Keratinocyte (primary cell): ENCODE measurements around the gene SMOC1. TPM values are rescaled to one million over a fixed set of nuclear protein-coding genes. Genes with fewer than 3 reads are reported as not detected.

Experiments
- DNase-seq: peaks from one replicate; pipeline ENCODE4 v3.0.0-alpha.2; 2011; ENCODE audit warnings: low read depth, missing footprints, low spot score
- FAIRE-seq: peaks from 2 replicates; lab custom pipeline; 2011; peaks lifted over from hg19 to GRCh38; lab: Jason Lieb, UNC
- H2AFZ ChIP-seq: 2 replicates; pipeline ENCODE4 v1.6.0; 2012; ENCODE audit warnings: low read length, control low read depth, inconsistent platforms; ENCODE audit not compliant: control insufficient read depth
- H3K27ac ChIP-seq: 2 replicates; pipeline ENCODE4 v1.5.1; 2011; ENCODE audit warnings: low read length; ENCODE audit not compliant: control insufficient read depth, insufficient read depth
- H3K27me3 ChIP-seq: 3 replicates; pipeline ENCODE4 v1.6.0; 2011; ENCODE audit warnings: low read length; ENCODE audit not compliant: control insufficient read depth, insufficient read depth; ENCODE audit errors: extremely low read depth
- H3K36me3 ChIP-seq, 2 experiments: 2 replicates in 1 of 2; 3 replicates in 1 of 2; pipeline ENCODE4 v1.5.1; 2011; ENCODE audit warnings: low read length in 2 of 2, mild to moderate bottlenecking in 1 of 2; ENCODE audit not compliant: control insufficient read depth in 2 of 2, insufficient read depth in 2 of 2; ENCODE audit errors: extremely low read depth in 1 of 2
- H3K4me1 ChIP-seq: 3 replicates; pipeline ENCODE4 v1.5.1; 2011; ENCODE audit warnings: low read length; ENCODE audit not compliant: control insufficient read depth, insufficient read depth; ENCODE audit errors: extremely low read depth
- H3K4me2 ChIP-seq: 3 replicates; pipeline ENCODE4 v1.6.0; 2011; ENCODE audit warnings: low read depth, low read length; ENCODE audit not compliant: control insufficient read depth, insufficient read depth; ENCODE audit errors: extremely low read depth
- H3K4me3 ChIP-seq, 3 experiments: fragments of 200-600 bp in 1 of 3; sonication (generic) in 1 of 3; 2 replicates in 2 of 3; 3 replicates in 1 of 3; pipeline ENCODE4 v1.5.1; 2011 to 2016; ENCODE audit warnings: low read length in 3 of 3, mild to moderate bottlenecking in 3 of 3, control low read depth in 2 of 3, inconsistent platforms in 1 of 3, low read depth in 1 of 3, mixed read lengths in 1 of 3, mixed run types in 1 of 3, moderate library complexity in 1 of 3; ENCODE audit not compliant: control insufficient read depth in 2 of 3, insufficient read depth in 2 of 3; ENCODE audit errors: extremely low read depth in 1 of 3
- H3K79me2 ChIP-seq: 2 replicates; pipeline ENCODE4 v1.6.0; 2012; ENCODE audit warnings: low read length; ENCODE audit not compliant: control insufficient read depth, insufficient read depth
- H3K9ac ChIP-seq: 3 replicates; pipeline ENCODE4 v1.6.0; 2011; ENCODE audit warnings: low read length; ENCODE audit not compliant: control insufficient read depth, insufficient read depth; ENCODE audit errors: extremely low read depth
- H3K9me1 ChIP-seq: 3 replicates; pipeline ENCODE4 v1.6.0; 2011; ENCODE audit warnings: low read length; ENCODE audit not compliant: control insufficient read depth, insufficient read depth; ENCODE audit errors: extremely low read depth
- H3K9me3 ChIP-seq: 2 replicates; pipeline ENCODE4 v1.5.1; 2012; ENCODE audit warnings: low read depth, low read length; ENCODE audit not compliant: control insufficient read depth
- H4K20me1 ChIP-seq: 3 replicates; pipeline ENCODE4 v1.6.0; 2011; ENCODE audit warnings: low read length; ENCODE audit not compliant: control insufficient read depth, insufficient read depth; ENCODE audit errors: extremely low read depth
- CTCF ChIP-seq, 3 experiments: IDR thresholded peaks in 1 of 3; conservative IDR thresholded peaks in 1 of 3; optimal IDR thresholded peaks in 1 of 3; 2 replicates in 2 of 3; 3 replicates in 1 of 3; pipeline versions ENCODE3 to v1.5.1; 2011; ENCODE audit warnings: low read length in 3 of 3, mild to moderate bottlenecking in 3 of 3, moderate library complexity in 2 of 3, control low read depth in 1 of 3, inconsistent platforms in 1 of 3; ENCODE audit not compliant: insufficient read depth in 2 of 3; ENCODE audit errors: extremely low read depth in 1 of 3
- EZH2 ChIP-seq: IDR thresholded peaks from one replicate; pipeline ENCODE4 v1.6.1; 2012; ENCODE audit warnings: inconsistent platforms, mild to moderate bottlenecking, low read length, moderate library complexity
- dilution Hi-C: fragments of 300-500 bp; cut with MboI; formaldehyde crosslinking; loops from one replicate; pipeline ENCODE4 v1.7.0; 2020; ENCODE audit warnings: low sequenced_read_pairs; ENCODE audit not compliant: extremely low pct_ligation_motif_present
- polyA plus RNA-seq, 5 experiments: library from polyadenylated mRNA; depleted of rRNA in 3 of 5; stranded (reverse) in 3 of 5; stranded (forward) in 1 of 5; unstranded in 1 of 5; fragments of >200 nt; gene quantifications; 1 replicate in 1 of 5; 2 replicates in 3 of 5; 3 replicates in 1 of 5; pipeline versions ENCODE4 v1.2.1 to v1.2.3, GENCODE V29; 2011 to 2012; ENCODE audit warnings: missing spikeins in 2 of 5, low read depth in 1 of 5, low replicate concordance in 1 of 5

SMOC1 gene
- polyA plus RNA-seq, 1 donor (not counting 4 experiments of a cell fraction or from before 2014, with no cell fraction given): 6.0 TPM

GRCh38 chr14:69990323-69990722 is 111.1 kb downstream of the SMOC1 start:
- Histone ChIP-seq H3K9me3 (no peaks in the 10 kb centered on the region), H2AFZ (no peak overlapping the region), H3K27ac (no peak overlapping the region), H3K4me3 (no peak overlapping the region), H3K4me1 (peaks cover 3% of the 10 kb centered on the region), H3K27me3 (peaks cover 2% of the 10 kb centered on the region), H3K79me2 (no peaks in the 10 kb centered on the region), H3K4me2 (no peak overlapping the region), H4K20me1 (no peaks in the 10 kb centered on the region), H3K36me3 (no peaks in the 10 kb centered on the region), H3K9me1 (no peaks in the 10 kb centered on the region), H3K9ac (no peak overlapping the region)
- FAIRE-seq: no peak
- dilution Hi-C loops: no loop called here
- no peak for TF ChIP-seq CTCF (optimal IDR thresholded peaks at IDR 0.05 in 1 of 3, IDR thresholded peaks at IDR 0.05 in 1 of 3, conservative IDR thresholded peaks at IDR 0.05 in 1 of 3; ENCODE audit: extremely low read depth in 1 of 3, insufficient read depth in 2 of 3, low read length in 3 of 3)
- no peak for TF ChIP-seq EZH2
- DNase-seq: no peak

- FAIRE-seq (no peak), DNase-seq (no peak)
- H3K36me3 ChIP-seq: no peaks in the 10 kb centered on the region
- H3K9me3 ChIP-seq: no peaks in the 10 kb centered on the region
- H3K79me2 ChIP-seq: no peaks in the 10 kb centered on the region
- no peak overlapping the region for H3K4me2 ChIP-seq
- H3K9me1 ChIP-seq: no peaks in the 10 kb centered on the region
- H3K27me3 ChIP-seq: peaks cover 2% of the 10 kb centered on the region
- no peak overlapping the region for H3K9ac ChIP-seq
- dilution Hi-C loops: no loop called here
- H3K4me1 ChIP-seq: peaks cover 8% of the 10 kb centered on the region
- no peak for TF ChIP-seq CTCF (optimal IDR thresholded peaks at IDR 0.05 in 1 of 3, IDR thresholded peaks at IDR 0.05 in 1 of 3, conservative IDR thresholded peaks at IDR 0.05 in 1 of 3; ENCODE audit: extremely low read depth in 1 of 3, insufficient read depth in 2 of 3, low read length in 3 of 3)
- TF ChIP-seq EZH2: no peak
- no peaks in the 10 kb centered on the region for H4K20me1 ChIP-seq
- H2AFZ ChIP-seq: no peak overlapping the region
- no peak overlapping the region for H3K4me3 ChIP-seq
- no peak overlapping the region for H3K27ac ChIP-seq
These were observed 112.2 kb downstream of the SMOC1 start for GRCh38 chr14:69991422-69991821.
